ENCODE measurements around the gene KRTAP4-11.
"Not testable (repeated sequence)": the region's sequence is repeated elsewhere in the genome, so short reads cannot be mapped to it uniquely, and the experiment has no call there.

- TF ChIP-seq TAF1, POLR2A (IDR thresholded peaks at IDR 0.05; ENCODE audit: low read depth, low read length): not testable (repeated sequence)
Observed at GRCh38 chr17:41160190-41160589, 42.0 kb upstream of the KRTAP4-11 start.

Measured in GM12891 (cell line).